CD4-positive, alpha-beta T cell treated with Interleukin-6 for 4 hours (primary cell): ENCODE data around the gene TSPAN8.
"Not testable (repeated sequence)": the region's sequence is repeated elsewhere in the genome, so short reads cannot be mapped to it uniquely, and the experiment has no call there.

Experiments used
- DNase-seq: peaks from one replicate; pipeline ENCODE4 v3.0.0-alpha.2; 2020; ENCODE audit warnings: mixed read lengths

The TSPAN8 gene

DNA sequence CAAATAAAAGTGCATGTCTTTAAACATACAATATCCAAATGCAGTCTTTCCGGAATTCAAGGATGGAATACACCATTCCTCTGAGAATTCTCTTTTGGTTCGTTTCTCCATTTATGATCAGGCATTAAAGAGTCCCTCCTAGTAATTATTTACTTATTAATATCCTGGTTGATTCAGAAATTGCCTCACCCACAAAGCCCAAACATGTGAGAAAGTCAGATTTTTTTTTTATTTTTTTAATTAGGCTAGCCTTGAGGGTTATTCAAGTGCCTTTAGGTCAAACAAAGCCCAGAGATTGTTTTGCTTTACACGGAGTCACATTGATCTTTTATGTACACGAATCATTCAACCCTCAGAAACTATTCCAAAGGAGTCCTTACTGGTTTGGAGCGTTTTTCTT, 6.4 kb upstream of the TSPAN8 start:
- no peak for DNase-seq

DNA sequence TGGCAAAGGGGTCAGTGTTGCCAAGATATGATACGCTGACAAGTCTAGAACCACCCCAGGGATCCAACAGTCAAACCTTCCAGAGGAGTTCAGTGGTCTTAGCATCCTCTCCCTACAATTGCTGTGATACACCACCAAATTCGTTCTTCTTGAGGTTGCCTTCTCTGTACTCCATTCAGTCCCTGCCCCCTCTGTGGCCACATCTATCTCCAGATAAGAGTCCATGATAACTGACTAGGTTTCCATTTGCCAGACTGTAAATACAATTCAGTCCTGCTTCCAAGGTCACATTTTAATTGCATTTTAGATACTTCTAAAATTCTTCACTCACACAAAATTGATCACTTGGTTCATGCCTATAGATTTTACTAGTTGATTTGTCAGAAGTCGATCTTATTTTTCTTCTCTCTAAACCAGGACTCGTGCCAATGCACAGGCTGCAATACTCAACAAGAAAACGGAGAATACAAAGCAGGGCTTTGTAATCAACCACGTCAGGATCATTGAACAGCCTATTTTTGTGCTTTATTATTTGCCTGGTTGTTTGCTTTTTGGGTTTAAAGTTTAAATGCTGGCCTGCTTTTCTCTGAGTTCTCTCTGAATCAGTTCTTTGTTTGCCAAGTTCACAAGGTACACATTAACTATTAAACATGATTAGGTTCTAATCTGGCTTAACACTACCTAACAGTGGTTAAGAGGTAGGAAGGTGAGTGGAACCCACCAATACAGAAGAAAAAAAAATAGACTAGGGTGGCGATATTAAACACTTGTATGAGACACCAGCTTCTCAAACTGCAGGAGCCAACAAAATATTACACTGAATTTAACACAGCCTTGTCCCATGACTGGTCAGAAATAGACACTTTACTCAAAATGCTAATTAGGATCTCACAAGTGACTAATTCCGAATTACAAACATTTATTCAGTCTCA, 5.3 kb upstream of the TSPAN8 start:
- DNase-seq = no peak

DNA sequence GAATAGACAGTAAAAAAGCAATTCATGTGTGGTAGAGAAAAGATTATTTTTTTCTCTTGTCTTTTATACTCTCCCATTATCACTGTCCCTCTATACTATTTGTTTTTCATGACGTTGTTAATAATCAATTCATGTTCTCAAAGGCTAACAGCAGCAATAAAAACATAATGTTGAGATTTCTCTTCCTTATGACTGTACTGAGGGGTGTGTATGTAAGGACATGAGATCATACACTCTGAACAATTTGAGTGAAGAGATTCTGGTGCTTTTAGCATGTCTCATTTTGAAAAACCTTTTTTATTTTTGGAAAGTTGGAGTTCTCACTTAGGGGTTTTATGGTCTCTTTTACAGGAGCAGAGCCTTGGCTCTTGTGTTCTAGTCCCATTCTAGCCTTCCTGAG, 3.8 kb upstream of the TSPAN8 start:
- DNase-seq = no peak

DNA sequence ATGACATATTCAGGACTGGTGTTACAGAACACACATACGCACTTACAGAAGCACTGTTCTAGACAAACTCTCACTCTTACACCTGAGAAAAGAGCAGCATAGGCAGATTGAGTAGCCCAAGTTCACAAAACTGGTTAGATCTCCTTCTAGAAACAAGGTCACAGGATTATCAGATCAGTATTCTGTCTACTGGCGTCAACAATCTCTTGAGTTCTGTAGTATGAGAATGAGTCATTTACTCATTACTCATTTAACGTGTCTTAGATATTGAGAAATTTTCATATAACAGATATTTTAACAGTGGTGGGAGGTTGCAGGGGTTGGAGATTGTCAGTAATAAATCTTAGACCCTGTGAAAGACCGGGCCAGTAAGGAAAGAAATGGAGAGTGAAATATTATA, 2.8 kb upstream of the TSPAN8 start:
- DNase-seq = no peak

DNA sequence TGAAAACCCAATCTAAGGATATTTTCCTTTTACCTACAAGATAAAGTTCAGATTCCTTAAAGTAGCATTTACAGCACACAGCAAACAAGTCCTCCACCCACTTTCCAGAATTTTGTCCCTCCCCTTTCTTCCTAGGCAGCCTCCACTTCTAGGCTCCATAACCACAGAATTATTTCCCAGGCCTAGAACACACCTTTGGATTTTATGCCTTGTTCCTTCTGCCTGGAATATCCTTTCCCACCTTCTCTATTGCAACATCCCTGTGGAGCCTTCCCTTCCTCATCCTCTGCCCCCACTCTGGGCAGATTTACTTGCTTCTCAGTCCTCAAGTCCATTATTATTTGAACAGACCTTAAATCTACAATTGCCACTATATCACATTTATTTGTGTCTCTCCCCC, 2.1 kb upstream of the TSPAN8 start:
- DNase-seq = no peak

DNA sequence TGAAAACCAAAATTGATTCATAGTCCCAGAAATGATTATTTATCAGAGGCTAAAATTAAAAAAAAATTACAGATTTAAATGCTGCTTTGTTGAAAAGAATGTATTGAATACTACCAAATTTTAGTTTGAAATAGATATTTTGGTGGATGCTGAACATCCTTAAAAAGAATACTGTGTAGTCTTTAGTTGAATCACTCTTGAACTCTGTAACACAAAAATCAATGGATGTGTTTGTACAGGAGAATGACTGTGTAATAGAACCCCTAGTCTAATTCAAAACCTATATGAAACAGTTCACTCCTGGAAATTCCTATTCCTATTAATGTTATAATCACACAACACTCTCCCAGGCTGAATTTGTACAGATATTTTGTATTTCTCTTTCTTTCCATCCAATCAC, 1.5 kb upstream of the TSPAN8 start:
- no peak for DNase-seq

DNA sequence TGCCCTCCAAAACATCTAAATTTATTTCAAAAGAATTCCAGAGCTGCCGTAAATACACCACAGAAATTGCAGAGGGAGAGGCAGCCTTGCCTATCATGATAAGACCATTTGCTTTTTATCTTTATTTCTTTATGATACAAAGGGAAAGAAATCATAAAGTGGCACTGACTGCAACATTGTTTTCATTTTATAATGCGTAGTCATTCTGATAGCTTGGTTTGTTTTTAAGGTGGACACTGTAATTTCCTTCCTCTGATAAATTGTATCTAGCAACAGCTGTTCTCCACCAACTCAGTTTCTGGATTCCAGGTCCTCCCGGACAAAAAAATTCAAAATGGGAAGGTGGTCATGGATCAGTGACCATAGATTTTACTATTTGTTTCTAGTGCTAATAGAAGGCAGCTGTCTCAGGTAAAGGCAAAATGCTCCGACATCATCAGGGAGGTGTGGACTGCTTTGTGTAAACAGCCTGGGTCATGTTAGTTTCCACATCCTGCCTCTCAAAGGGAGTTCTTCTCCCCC, 623 bp upstream of the TSPAN8 start:
- no peak for DNase-seq

DNA sequence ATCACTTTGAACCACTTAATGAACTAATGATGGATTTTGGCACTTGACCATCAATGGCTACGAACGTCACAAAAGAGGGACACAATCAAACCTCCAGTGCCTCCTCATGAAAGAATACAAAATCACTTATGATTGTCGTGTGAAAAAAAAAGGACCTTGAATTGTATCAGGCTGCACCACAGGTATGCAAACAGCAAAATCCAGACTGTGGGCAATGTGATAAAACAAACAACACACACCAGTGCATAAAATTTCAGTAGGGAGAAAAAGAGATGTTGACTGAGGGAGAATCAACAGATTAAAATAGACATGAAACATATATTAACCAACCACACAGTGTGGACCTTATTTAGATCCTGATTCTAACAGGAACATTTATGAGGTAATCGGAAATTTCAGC, 2.6 kb downstream of the TSPAN8 start:
- DNase-seq = no peak

DNA sequence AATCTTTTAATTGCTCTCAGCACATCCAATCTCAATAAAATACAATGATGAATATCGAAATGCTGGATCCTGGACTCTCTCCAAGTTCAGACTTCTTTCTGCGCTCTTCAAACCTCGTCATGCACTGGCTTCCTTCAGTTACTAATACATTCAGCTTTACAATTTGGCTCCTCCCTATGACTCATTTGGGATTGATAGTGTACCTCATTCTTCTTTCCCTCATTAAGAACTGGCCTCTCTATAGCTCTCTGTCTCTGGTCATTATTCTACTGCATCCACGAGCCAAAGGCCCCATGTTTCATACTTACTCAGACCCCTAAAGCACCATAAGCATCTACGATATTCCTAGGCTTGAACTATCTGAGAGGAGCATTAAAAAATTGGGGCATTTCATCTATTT, 4.9 kb downstream of the TSPAN8 start:
- no peak for DNase-seq

DNA sequence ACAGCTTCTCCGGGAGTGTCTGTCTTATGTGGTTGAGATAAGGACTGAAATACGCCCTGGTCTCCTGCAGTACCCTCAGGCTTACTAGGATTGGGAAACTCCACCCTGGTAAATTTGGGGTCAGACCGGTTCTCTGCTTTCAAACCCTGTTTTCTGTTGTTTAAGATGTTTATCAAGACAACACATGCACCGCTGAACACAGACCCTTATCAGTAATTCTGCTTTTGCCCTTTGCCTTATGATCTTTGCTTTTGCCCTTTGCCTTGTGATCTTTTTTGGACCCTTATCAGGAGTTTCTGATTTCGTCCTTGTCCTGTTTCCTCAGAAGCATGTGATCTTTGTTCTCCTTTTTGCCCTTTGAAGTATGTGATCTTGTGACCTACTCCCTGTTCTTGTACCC, 7.8 kb downstream of the TSPAN8 start:
- not testable (repeated sequence) for DNase-seq

DNA sequence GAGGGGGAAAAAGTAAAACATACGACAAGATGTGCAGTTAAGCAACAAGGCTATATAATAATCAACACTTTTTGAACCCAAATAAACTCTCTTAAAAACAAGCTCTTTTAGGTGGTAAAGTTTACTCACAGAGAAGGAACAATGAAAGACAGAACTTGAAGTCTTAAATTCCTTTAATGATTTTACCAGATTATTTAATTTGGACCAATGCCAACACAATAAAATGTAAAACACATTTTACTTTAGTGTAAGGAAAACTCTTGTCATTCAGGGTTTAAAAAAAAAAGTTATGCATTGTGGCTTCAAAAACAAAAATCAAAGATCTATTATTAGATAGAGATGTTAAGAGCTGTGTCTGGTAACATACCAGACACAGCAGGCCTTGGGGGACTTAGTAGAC, 13.1 kb downstream of the TSPAN8 start:
- no peak for DNase-seq

DNA sequence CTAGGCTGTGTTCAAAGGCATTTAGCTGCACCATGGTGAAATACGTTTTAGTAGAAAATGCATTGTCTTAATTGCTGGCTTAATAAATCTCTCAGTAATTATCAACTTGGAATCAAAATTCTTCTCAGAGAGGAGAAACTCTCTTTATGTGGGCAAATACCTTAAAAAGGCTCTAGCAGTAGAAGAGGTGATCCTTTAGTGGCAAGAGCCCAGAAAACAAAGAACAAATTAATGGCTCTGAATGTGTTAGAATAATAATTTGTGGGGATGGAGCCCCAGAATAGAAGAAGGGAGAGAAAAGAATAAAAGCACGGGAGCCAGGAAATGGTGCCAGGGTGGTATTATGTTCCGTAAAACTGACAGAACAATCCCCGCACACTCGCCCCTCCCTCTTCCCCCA, 14.8 kb downstream of the TSPAN8 start:
- DNase-seq = no peak

DNA sequence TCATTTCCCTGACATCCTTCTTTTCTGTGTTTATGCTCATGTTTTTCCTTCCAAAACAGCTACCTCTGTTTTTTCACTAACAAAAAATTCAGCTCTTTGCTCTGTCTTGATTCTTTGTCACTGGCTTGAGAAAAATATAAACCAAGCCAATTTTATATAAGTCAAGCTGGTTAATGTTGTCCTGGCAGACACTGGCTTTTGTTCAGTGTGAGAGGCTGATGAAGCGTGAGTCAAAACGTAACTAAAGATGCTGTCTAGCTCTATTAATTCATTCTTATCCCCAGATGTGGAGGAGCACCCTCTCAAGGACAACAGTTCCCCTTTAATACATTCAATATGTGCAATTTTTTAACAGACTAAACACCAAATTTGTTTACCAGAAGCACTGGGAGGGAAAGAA, 15.8 kb downstream of the TSPAN8 start:
- no peak for DNase-seq

DNA sequence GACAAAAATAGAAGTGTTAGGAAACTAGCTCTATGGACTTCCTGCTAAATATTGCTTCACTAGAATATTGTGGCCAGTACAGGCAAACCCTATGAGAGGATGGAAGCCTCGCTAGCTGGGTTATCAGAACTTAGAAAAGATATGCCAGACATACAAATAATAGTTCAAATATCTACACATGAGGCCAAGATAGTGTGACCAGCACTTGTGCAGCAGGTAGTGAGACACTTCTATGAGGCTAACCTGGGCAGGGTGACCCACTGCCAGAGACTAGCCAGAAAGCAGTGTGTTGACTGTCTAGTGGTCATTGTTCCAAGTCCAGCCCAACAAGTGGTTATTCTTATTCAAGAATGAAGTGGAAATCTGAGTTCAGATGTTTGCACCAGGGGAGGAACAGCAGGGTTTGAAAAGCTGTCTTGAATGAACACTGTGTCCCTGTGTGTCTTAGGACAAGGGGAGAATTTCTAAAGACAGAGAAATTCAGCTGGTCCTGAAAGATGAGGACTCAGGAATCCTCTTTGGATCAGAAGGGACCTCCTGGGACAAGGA, 16.3 kb downstream of the TSPAN8 start:
- no peak for DNase-seq

DNA sequence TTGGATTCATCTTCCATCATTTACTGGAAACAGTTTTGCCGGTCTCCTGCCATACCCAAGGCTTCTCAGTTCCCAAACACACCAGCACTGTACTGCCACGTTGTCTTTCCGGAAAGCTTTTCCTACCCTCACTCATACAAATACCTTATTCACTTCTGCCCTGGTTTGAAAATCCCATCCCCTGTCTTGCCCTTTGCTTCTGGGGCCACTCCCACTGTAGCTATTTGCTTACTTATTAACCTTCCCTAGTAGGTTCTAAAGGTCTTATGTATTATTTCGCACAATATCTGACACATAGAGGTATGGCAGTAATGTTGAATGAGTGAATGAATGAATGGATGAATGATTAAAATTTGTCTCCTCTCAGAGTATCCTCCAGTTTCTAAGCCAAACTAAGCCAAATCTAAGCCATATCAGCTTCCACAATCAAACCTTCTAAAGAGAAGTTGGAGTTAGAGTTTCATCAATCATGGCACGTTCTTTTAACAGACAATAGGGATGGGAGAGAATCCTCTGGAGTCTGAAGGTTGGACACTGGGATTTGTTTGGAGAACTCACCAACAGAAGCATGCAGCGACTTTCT, 18.6 kb downstream of the TSPAN8 start:
- DNase-seq = no peak

DNA sequence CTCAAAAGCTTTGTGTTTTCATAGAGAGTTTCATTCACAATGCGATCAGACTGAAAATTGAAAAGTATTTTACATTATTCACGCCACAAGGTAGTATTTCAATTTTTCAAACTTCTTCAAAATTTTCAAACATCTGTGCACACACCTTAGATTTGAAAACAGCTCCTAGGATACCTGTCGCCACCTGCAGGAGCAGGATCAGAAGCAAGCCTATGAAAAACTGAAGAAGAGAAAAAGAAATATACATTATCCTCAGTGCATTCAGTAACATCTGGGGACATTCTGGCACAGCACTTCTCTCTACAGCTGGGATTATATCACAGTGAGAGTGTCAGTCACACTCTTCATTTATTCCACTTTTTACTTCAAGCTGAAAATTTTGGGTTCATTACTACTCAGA, 19.8 kb downstream of the TSPAN8 start:
- no peak for DNase-seq

DNA sequence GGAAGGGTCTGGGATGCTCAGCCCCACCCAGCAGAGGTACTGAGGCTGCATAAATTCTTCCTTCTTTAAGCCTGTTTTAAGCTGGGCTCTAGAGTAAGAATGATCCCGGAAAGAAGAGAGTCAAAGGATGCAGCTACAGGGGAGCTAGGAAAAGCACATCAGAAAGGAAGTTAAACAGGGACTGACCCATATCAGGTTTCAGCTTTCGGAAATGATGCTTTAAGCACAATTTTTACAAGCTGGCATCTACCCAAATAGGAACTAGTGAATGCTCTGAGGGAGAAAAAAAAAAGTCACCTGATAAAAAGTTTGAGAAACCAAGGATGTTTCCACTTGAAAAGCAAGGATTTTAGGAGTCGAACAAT, 22.0 kb downstream of the TSPAN8 start:
- DNase-seq = no peak

DNA sequence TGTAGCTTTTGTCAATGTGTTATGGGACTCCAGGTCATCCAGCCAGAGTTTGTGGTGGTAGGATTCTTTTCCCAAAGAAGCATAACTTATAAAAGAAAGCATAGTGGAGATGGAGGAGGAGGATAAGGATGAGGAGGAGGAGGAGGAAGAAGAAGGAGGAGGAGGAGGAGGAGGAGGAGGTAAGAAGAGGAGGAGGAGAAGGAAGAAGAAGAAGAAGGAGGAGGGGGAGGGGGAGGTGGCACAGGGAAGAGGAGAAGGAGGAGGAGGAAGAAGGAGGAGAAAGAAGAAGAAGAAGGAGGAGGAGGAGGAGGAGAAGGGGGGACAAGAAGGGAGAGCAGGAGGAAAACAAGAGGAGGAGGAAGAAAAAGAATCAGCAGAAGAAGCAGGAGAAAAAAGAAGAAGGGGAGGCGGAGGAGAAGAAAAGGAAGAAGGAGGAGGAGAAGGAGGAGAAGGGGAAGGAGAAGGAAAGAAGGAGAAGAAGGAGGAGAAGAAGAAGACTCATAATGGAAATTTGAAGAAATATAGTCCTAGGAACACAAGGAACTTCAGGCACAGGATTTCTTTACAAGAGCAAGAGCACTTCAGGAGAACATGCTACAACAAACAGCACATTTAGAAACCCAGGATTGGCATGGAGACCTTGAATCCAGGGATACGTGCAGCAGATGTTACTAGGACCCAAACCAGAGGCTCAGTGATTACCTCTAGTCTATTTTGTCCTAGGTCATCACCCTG, 22.6 kb downstream of the TSPAN8 start:
- DNase-seq = no peak

DNA sequence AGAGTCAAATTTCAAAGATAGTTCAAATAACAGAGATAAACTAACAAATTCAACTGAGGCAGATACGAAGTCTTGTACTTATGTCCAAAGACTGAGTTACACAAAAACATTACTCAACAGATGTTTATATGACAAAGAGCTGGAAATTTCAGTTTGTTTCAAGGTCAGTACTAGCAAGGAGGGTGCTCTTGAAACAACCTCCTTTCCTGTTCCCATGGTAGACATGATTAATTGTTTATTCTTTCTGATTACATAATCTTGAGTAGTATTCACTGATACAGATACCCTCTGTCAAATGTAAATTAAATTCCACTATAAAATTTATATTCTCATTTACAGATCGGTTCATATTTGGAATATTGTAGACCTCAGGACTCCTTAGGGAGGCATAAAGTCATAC, 23.4 kb downstream of the TSPAN8 start:
- DNase-seq = no peak

DNA sequence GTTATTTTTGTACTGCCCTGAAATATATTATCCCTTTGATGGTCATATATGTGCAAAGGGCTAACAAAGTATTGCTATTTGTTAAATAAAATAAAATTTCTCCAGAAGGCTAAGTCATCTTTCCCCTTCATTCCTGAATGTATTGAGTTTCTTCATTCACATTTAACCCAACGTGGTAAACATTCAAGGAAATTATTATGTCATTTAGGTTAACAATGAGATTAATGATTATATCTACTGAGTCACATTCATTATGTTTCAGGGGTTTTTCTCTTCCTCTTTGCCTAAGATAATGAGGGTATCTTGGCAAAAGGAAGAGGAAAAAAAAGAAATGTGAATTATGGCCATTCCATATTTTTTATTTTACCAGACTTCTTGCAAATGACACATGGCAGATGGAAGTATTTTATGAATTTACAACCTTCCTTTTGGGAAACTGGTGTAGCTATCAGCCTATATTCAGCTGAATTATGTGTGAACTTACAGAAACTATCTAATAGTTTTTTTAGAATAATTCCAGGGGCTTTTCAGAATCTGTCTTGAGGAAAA, 27.2 kb downstream of the TSPAN8 start:
- DNase-seq = no peak

DNA sequence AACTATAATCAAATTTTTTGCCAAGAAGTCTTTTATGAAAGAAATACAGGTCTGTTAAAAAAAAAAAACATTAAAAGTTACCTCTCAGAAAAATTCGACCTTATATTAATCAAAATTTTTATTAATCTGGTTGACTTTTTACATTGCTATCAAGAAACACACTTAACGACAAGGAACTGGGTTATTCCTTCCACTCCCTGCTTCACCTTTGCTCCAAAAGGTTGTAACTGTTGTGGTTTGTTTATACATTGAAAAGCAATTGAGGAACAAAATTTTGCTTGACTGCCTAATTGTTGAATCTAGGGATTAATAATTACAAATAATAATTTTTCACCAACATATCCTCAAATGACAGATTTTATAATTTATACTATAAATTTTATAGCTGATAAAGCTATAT, 28.4 kb downstream of the TSPAN8 start:
- DNase-seq = no peak

DNA sequence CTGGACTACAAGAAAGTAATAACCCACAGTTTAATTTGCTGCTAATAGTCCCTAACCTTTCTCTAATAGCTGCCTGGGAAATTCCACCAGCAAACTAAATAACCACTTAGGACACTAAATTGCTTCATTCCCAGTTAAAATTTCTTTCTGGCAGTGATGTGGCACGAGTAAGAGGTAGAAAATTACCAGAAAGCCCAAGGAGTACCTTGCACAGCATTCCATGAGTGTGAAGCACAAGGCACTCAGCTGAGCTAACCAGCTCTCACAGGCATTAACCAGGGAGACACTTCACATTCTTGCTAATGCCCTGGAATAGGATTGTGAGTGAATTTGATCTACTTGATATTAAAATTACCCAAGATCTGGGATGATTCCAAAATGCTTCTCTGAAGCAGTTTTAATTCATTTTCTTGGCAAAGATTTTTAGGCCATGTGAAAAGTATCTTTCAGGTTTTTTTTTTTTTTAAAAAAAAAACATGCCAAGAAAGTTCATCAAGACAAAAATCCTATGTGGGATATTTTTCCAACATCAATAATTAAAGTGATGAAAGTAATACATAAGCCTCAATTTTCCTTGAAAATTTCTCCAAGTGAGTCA, 29.5 kb downstream of the TSPAN8 start:
- DNase-seq = no peak

DNA sequence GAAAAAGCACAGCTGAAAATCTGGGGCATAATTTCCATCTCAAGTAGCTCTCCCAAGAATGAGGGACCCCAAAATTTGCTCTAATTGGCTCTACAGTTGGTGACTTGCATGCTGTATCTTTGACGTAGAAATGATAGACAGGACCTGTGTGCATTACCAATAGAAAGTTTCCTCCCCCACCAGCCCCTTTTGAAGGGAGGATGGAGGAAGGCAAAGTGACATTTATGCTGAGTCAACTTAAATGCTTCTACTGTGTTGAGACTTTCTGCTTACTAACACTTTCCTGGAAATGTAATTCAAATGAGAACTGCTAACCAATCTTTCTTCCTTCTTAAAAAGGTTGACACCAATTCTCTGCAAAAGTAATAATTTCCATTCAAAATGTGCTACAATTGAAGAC, 31.9 kb downstream of the TSPAN8 start:
- no peak for DNase-seq
